ENCODE results near the gene RANBP3L.
"Not testable (repeated sequence)": the region's sequence is repeated elsewhere in the genome, so short reads cannot be mapped to it uniquely, and the experiment has no call there.

Gene RANBP3L, protein sequence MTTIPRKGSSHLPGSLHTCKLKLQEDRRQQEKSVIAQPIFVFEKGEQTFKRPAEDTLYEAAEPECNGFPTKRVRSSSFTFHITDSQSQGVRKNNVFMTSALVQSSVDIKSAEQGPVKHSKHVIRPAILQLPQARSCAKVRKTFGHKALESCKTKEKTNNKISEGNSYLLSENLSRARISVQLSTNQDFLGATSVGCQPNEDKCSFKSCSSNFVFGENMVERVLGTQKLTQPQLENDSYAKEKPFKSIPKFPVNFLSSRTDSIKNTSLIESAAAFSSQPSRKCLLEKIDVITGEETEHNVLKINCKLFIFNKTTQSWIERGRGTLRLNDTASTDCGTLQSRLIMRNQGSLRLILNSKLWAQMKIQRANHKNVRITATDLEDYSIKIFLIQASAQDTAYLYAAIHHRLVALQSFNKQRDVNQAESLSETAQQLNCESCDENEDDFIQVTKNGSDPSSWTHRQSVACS

DNA sequence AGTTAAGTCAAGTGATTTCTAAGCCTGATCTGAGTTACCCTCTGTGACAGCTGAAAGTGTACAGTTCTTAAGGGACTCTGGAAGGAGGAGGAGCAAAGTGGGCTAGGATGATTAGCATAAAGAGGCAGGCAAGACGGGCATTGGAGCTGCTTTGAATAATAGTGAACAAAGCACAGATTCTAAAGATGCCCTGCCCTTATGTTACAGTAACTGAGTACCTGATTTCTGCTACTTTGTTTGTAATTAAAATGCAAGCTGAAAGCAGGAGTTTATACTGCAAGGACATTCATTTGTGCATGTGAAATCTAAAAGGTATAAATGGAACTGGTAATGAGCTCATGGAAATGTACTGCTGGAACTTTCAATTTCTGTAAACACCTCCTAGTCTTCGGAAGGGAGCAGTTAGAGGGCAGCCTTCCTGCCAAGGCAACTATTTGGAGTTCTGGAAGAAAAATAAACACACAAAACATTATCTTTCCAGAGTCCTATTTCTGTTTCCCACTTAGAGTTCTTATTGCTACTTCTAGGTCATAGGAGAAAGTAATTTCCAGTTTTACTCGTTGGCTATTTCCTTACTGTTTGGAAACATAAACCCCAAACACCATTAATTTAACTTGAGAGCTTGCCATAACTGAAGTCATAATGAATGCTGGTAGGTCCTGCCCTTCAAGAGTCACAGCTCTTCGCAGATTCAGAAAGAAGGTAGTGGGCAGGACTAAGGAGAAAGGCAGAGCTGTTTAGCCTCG, at the start of gene RANBP3L:
RANBP3L (minus strand) TSS at position 45 of the 746 bp plus-strand sequence. CDS start 486 bp downstream, outside the sequence.
- ChIA-PET CTCF (interaction anchor here (0.6 kb wide), 1 partner anchor 394 kb away, joined by 4 read pairs; no protein-coding TSS in a partner anchor), POLR2A (ENCODE audit: low non-redundant PET) (no interaction called here)
- TF ChIP-seq, protein P1, sequence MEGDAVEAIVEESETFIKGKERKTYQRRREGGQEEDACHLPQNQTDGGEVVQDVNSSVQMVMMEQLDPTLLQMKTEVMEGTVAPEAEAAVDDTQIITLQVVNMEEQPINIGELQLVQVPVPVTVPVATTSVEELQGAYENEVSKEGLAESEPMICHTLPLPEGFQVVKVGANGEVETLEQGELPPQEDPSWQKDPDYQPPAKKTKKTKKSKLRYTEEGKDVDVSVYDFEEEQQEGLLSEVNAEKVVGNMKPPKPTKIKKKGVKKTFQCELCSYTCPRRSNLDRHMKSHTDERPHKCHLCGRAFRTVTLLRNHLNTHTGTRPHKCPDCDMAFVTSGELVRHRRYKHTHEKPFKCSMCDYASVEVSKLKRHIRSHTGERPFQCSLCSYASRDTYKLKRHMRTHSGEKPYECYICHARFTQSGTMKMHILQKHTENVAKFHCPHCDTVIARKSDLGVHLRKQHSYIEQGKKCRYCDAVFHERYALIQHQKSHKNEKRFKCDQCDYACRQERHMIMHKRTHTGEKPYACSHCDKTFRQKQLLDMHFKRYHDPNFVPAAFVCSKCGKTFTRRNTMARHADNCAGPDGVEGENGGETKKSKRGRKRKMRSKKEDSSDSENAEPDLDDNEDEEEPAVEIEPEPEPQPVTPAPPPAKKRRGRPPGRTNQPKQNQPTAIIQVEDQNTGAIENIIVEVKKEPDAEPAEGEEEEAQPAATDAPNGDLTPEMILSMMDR (conservative IDR thresholded peaks at IDR 0.05; ENCODE audit: low read depth): no peak
- no peak for DNase-seq (ENCODE audit: low spot score)
- no peak within 1 kb of the TSS for H3K27ac ChIP-seq

DNA sequence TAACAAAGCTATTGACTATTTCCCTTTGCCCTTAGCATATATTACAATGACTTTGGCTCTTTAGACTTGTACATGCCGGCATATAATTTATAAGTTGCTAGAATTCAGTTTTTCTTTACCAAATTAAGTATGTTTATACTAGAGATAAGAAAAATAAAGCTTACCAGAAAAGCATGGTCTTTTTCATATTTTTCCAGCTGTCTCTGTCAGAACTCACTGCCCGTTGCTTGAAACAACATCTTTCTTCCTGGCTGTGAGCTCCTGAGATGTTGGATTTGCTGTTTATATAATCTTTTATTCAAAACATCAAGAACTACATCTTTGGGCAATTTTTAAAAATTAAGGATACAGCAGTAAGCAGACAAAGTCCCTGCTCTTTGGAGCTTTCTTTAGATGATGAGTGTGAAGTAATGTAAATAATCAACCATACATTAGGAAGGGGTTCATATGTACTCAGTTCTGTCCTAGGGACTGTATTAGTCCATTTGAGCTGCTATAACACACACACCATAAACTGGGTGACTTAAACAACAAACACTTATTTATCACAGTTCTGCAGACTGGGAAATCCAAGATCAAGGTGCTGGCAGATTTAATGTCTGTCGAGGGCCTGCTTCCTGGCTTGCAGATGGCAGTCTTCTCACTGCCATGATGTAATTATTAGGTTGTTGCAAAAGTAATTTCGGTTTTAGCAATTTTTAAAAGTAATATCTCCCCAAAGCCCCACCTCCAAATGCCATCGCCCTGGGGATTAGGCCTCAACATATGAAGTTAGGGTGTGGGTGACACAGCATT, 45.4 kb upstream of the RANBP3L start:
- no peak for DNase-seq (ENCODE audit: low spot score)
- POLR2A ChIA-PET (ENCODE audit: low non-redundant PET): no interaction called here
- TF ChIP-seq, protein P1 (conservative IDR thresholded peaks at IDR 0.05; ENCODE audit: low read depth): no peak
- CTCF ChIA-PET: no interaction called here
- H3K27ac ChIP-seq: no peak overlapping the region

DNA sequence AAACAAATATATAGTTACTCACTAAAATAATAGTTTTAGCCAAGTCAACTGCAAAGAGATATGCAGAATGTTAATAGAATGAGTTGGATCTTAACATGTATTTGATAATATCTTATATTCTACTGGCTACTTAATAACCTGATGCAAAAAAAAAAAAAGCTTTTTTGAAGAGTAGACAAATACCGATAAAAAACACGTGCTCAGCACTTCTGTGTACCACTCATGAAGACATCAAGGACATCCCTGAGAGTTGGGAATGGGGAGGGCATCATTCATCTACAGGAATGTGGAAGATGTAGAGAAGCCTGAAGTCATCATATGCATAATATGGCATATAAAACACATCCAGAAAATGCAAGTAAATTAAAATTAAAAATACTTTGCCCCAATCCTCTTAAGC, 43.2 kb upstream of the RANBP3L start:
- POLR2A ChIA-PET (ENCODE audit: low non-redundant PET): no interaction called here
- no peak overlapping the region for H3K27ac ChIP-seq
- TF ChIP-seq, protein P1 (conservative IDR thresholded peaks at IDR 0.05; ENCODE audit: low read depth): no peak
- DNase-seq (ENCODE audit: low spot score): no peak
- CTCF ChIA-PET: interaction anchor here (0.5 kb wide), 1 partner anchor 1131 kb away, joined by 3 read pairs; no protein-coding TSS in a partner anchor

DNA sequence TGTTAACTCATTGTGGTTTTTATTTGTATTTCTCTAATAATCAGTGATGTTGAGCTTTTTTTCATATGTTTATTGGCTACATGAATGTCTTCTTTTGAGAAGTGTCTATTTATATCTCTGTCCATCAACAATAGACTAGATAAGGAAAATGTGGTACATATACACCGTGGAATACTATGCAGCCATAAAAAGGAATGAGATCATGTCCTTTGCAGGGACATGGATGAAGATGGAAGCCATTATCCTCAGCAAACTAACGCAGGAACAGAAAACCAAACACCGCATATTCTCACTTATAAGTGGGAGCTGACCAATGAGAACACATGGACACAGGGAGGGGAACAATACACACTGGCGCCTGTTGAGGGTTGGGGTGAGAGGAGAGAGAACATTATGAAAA, 40.0 kb upstream of the RANBP3L start:
- DNase-seq (ENCODE audit: low spot score); POLR2A ChIA-PET (ENCODE audit: low non-redundant PET); H3K27ac ChIP-seq; CTCF ChIA-PET: not testable (repeated sequence)

DNA sequence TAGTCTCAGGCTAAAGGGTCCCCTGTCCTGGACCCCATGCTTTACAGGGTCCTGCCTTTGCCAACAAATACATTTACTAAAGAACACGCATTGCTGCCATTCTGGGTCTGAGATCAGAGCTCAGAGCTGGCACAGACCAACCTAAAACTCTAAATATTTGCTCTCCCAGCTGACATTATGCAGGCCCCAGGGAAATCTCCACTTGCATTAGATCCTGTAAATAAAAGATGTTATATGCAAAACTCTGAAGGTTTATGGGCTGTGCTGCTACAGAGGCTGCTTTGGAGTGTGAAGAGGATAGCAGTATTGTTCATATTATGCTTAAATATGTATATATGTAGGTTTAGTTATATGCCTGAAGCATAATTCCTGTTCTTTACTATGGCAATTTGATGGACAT, 35.9 kb upstream of the RANBP3L start:
- CTCF ChIA-PET: no interaction called here

DNA sequence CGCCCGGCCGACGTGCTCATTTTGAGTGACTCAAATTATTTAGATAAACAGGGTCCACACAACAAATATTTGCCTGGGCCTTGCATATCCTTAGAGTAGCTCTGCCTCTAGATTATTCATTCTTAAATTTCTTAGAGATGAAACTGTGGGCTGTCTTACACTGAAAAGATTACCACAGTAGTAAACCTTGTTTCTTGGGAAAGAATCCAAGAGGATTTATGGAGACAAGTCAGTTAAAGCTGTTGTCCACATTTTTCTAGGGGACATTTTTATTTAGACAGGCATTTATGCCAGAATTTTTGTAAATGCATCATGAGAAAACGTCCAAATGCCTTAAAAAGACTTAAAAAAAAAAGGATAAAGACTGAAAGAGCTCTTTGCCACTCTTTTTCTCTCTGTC, 32.6 kb upstream of the RANBP3L start:
- CTCF ChIA-PET: interaction anchor here (0.6 to 0.7 kb wide), 2 partner anchors 23 to 395 kb away, joined by 3 to 4 read pairs; no protein-coding TSS in a partner anchor
- TF ChIP-seq, protein P1 (conservative IDR thresholded peaks at IDR 0.05; ENCODE audit: low read depth): no peak
- H3K27ac ChIP-seq: no peak overlapping the region
- POLR2A ChIA-PET (ENCODE audit: low non-redundant PET): no interaction called here
- DNase-seq (ENCODE audit: low spot score): no peak

More for the DNA sequence above, 35.9 kb upstream of the RANBP3L start:
- no peak for DNase-seq (ENCODE audit: low spot score)
- TF ChIP-seq, protein P1 (conservative IDR thresholded peaks at IDR 0.05; ENCODE audit: low read depth): no peak
- POLR2A ChIA-PET (ENCODE audit: low non-redundant PET): no interaction called here
- no peak overlapping the region for H3K27ac ChIP-seq

DNA sequence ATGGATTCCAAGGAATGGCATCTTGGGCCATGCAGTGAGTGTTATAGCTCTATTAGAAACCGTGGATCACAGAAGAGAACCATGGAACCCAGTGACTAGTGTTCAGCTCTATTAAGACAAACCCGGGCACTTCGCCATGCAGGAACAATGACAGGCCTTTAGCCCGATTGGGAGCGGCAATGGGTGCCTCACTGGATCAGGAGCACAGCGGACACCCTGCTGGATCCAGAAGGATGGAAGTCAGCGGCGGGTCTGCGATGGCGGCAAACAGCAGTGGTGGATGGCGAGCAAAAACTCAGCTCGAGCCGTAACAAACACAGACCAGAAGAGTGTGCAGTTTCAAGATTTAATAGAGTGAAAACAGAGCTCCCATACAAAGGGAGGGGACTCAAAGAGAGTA, 31.0 kb upstream of the RANBP3L start:
- POLR2A ChIA-PET (ENCODE audit: low non-redundant PET); DNase-seq (ENCODE audit: low spot score); H3K27ac ChIP-seq: not testable (repeated sequence)
- CTCF ChIA-PET: interaction anchor here (0.6 kb wide), 1 partner anchor 235 kb away, joined by 3 read pairs; no protein-coding TSS in a partner anchor

Data from RWPE1 (cell line).